Measurements from ENCODE around the gene RAI1. TPM values are rescaled to one million over a fixed set of nuclear protein-coding genes. Genes with fewer than 3 reads are reported as not detected.

Gene RAI1
- total RNA-seq, 1 experiment from 2014 or later = 46.8 TPM

DNA sequence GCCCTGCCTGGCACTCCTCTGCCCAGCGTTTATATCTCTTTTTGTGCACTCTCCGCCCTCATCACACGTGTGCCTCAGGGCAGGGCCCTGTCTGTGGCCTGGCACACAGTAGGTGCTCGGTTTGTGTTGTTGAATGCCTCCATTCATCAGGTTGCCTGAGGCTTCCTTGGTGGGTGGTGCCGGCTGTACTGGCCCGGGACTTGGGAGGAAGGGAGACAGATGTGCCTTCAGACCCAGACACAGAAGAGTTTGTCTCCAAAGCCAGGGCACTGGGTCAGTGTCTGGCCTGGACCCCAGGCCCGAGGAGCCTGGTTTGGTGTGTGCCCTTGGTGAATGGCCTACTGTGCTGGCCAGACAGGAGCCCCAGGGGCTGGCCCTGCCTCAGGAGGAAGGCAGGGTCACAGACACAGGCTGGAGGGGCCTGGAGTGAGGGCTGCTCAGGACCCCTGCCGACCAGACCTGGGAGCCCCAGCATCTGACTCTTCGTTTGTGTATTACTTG is 71.6 kb downstream of the RAI1 start:
- intact Hi-C loops (cut with micrococcal nuclease; ENCODE audit: unreplicated experiment) = loop anchor here (1.0 kb wide), 1 partner anchor 31 kb away; no protein-coding TSS in a partner anchor
- CTCF ChIA-PET = no interaction called here
- peak overlapping the region; percentile 45 for H3K4me3 ChIP-seq (ENCODE audit: low read depth, low read length, poor library complexity, severe bottlenecking)
- peak overlapping the region; percentile 89 for H3K27ac ChIP-seq (ENCODE audit: low read depth, low read length, poor library complexity, severe bottlenecking)
- no TSS peak for BruUV-seq (replicated peaks)
- POLR2A ChIA-PET (ENCODE audit: low non-redundant PET) = no interaction called here
- TF ChIP-seq, protein P1, sequence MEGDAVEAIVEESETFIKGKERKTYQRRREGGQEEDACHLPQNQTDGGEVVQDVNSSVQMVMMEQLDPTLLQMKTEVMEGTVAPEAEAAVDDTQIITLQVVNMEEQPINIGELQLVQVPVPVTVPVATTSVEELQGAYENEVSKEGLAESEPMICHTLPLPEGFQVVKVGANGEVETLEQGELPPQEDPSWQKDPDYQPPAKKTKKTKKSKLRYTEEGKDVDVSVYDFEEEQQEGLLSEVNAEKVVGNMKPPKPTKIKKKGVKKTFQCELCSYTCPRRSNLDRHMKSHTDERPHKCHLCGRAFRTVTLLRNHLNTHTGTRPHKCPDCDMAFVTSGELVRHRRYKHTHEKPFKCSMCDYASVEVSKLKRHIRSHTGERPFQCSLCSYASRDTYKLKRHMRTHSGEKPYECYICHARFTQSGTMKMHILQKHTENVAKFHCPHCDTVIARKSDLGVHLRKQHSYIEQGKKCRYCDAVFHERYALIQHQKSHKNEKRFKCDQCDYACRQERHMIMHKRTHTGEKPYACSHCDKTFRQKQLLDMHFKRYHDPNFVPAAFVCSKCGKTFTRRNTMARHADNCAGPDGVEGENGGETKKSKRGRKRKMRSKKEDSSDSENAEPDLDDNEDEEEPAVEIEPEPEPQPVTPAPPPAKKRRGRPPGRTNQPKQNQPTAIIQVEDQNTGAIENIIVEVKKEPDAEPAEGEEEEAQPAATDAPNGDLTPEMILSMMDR (conservative IDR thresholded peaks at IDR 0.05; ENCODE audit: low read depth, low read length) = no peak
- TF ChIP-seq EZH2 (IDR thresholded peaks at IDR 0.05; ENCODE audit: borderline replicate concordance, low read depth, low read length, poor library complexity, severe bottlenecking) = no peak
- no peaks in the 10 kb centered on the region for H3K27me3 ChIP-seq (replicated peaks; ENCODE audit: insufficient read depth, low read depth, low read length, poor library complexity)
- DNase-seq (ENCODE audit: low spot score) = peak; percentile 27
- no peaks in the 10 kb centered on the region for H3K9me3 ChIP-seq (ENCODE audit: low read depth, low read length, poor library complexity, severe bottlenecking)
- no peaks in the 10 kb centered on the region for H3K36me3 ChIP-seq (ENCODE audit: insufficient read depth, low read length, poor library complexity, severe bottlenecking)
- H3K4me1 ChIP-seq (ENCODE audit: insufficient read depth, low read length, poor library complexity, severe bottlenecking) = peaks cover 48% of the 10 kb centered on the region

DNA sequence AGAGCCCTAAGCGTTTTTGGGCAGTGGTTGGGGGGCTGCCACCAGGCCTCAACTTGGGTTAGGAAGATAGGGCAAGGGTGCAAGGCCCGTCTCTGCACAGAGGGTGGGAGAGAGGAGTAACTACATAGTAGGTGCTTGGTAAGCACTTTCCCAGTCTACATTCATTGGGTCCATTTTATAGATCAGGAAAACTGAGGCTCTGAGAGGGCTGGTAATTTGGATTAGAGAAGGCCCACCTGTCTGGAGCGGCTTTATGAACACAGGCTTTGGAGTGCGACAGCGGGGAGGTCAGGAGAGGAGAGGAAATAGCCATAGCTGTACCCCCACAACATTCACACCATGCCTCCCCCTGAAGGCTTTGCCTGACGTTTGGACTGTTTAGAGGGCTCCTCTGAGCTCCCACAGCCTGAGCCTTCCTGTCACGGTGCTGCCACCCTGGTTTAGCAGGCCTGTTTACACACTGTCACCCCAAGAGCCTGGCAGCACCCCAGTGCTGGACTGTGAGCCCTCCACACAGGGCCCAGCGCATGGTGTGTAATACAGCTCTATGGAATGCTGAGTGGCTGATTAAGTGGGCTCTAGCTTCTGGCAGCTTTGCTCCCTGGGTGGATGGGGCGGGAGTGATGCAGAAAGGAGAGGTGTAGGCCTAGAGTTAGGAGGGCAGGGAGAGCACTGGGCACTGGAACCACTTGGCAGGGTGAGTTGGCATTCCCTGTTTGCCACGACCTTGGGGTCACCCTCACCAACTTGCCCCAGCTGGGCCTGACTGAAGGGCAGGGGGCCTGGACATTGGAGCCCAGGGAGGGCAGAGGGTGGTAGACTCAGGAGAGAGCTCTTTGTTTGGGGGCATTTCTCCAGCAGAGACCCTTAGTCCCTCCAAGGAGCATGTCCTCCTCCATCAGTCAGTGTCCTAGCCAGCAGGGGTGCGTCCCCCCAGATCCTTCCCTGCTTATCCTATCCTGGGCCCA is 73.7 kb downstream of the RAI1 start:
- BruUV-seq (replicated peaks) = no TSS peak
- intact Hi-C loops (cut with micrococcal nuclease; ENCODE audit: unreplicated experiment) = no loop called here
- Histone ChIP-seq H3K27ac (ENCODE audit: low read depth, low read length, poor library complexity, severe bottlenecking) (peak overlapping the region; percentile 13), H3K4me1 (ENCODE audit: insufficient read depth, low read length, poor library complexity, severe bottlenecking) (peaks cover 31% of the 10 kb centered on the region), H3K9me3 (ENCODE audit: low read depth, low read length, poor library complexity, severe bottlenecking) (no peaks in the 10 kb centered on the region), H3K4me3 (ENCODE audit: low read depth, low read length, poor library complexity, severe bottlenecking) (no peak overlapping the region), H3K36me3 (ENCODE audit: insufficient read depth, low read length, poor library complexity, severe bottlenecking) (no peaks in the 10 kb centered on the region), H3K27me3 (replicated peaks; ENCODE audit: insufficient read depth, low read depth, low read length, poor library complexity) (no peaks in the 10 kb centered on the region)
- ChIA-PET CTCF (interaction anchor here (0.5 to 0.9 kb wide), 2 partner anchors 12 to 54 kb away, joined by 3 to 6 read pairs; no protein-coding TSS in a partner anchor), POLR2A (ENCODE audit: low non-redundant PET) (no interaction called here)
- TF ChIP-seq EZH2 (IDR thresholded peaks at IDR 0.05; ENCODE audit: borderline replicate concordance, low read depth, low read length, poor library complexity, severe bottlenecking) = no peak
- TF ChIP-seq, protein P1 (conservative IDR thresholded peaks at IDR 0.05; ENCODE audit: low read depth, low read length) = no peak
- DNase-seq (ENCODE audit: low spot score) = no peak

DNA sequence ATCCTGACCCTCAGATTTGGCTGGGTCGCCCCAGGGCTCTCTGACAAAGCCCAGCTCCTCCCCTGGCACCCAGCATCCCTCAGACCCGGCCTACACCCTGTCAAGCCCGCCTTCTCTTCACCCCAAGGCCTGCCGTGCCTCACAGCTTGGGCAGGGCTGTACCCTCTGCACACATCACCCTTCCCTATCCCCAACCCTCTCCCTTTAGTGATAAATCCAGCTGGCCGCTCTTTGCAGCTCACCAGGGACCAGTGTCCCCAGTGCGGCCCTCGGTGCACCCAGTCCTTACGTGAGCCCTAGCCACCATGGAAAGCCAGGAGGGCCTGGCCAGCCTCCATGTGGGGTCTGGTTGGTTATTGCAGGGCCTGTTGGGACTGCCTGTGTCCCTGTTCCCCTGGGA is 74.5 kb downstream of the RAI1 start:
- Histone ChIP-seq H3K4me1 (ENCODE audit: insufficient read depth, low read length, poor library complexity, severe bottlenecking) (peaks cover 29% of the 10 kb centered on the region), H3K4me3 (ENCODE audit: low read depth, low read length, poor library complexity, severe bottlenecking) (no peak overlapping the region), H3K27me3 (replicated peaks; ENCODE audit: insufficient read depth, low read depth, low read length, poor library complexity) (no peaks in the 10 kb centered on the region), H3K36me3 (ENCODE audit: insufficient read depth, low read length, poor library complexity, severe bottlenecking) (no peaks in the 10 kb centered on the region), H3K27ac (ENCODE audit: low read depth, low read length, poor library complexity, severe bottlenecking) (peak overlapping the region; percentile 13), H3K9me3 (ENCODE audit: low read depth, low read length, poor library complexity, severe bottlenecking) (no peaks in the 10 kb centered on the region)
- intact Hi-C loops (cut with micrococcal nuclease; ENCODE audit: unreplicated experiment) = no loop called here
- ChIA-PET CTCF (interaction anchor here (0.5 to 0.9 kb wide), 2 partner anchors 11 to 55 kb away, joined by 3 to 6 read pairs; no protein-coding TSS in a partner anchor), POLR2A (ENCODE audit: low non-redundant PET) (no interaction called here)
- no peak for DNase-seq (ENCODE audit: low spot score)
- TF ChIP-seq, protein P1 (conservative IDR thresholded peaks at IDR 0.05; ENCODE audit: low read depth, low read length) = no peak
- TF ChIP-seq EZH2 (IDR thresholded peaks at IDR 0.05; ENCODE audit: borderline replicate concordance, low read depth, low read length, poor library complexity, severe bottlenecking) = no peak
- BruUV-seq (replicated peaks) = no TSS peak
